Measurements from ENCODE around the gene STRBP.

GRCh38 chr9:123268465-123269259 is at the start of gene STRBP:
- TF ChIP-seq EZH2 (IDR thresholded peaks at IDR 0.05; ENCODE audit: insufficient read depth, poor library complexity, severe bottlenecking) (no peak), EZH2phosphoT487 (IDR thresholded peaks at IDR 0.05; ENCODE audit: insufficient read depth, low read depth) (no peak)
